Stimulated activated CD4-positive, alpha-beta T cell treated with anti-CD3 and anti-CD28 coated beads, Interleukin-2, amount 100 ng/mL, for 24 hours (primary cell): ENCODE results near the gene SLC39A3.

Source experiments
- DNase-seq, 2 donors: peaks; one replicate each; pipeline ENCODE4 v3.0.0-alpha.2; 2020

Gene SLC39A3

GRCh38 chr19:2744113-2744512, 4.3 kb upstream of the SLC39A3 start:
- DNase-seq, result no peak

DNA sequence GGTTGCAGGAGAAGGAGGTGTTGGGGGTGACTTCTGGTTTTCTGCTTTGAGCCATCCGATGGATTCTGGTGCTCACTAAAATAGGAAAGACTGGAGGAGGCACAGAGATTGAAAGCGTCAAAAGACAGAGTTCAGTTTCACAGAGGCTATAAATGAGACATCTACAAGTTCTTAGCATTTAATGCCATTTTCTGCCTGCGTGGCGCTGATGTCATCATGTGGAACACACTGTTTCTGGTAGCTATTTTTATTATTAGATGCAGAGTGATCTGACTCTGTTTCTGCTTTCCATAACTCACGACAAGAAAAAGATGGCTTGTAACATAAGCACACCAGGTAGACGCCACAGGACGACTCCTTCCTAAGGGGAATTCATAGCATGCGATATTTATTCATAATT, 3.3 kb upstream of the SLC39A3 start:
- DNase-seq, result no peak

DNA sequence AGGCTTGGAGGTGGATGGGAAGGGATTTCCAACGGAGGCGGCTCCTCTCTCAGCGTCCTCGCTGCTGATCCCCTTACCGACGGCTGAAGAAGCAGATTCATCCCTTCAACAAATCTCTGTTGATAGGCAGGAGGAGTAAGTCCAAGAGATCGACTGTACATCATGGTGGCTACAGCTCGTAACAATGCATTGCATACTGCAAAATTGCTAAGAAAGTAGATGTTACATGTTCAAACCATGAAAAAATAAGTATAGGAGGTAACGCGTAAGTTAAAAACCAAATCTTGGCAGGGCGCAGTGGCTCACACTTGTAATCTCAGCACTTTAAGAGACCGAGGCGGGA, 468 bp upstream of the SLC39A3 start:
- DNase-seq, result no peak

GRCh38 chr19:2736550-2737190, 3.1 kb downstream of the SLC39A3 start:
- DNase-seq, result no peak

DNA sequence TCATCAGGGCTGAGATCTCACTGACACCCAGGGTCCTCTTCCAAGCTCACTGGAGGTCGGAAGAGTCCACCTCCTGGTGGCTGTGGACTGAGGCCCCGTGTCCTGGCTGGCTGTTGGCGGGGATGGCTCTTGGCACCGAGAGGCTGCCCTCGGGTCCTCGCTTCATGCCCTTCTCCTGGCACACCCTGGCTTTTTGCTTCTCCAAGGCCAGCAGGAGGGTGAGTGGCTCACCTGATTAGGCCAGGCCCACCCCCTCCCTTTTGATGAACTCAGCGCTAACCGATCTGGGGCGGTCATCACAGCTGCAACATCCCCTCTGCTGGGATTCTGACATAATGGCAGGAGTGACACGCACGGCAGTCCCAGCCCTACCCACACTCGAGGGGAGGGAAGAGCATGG, 4.4 kb downstream of the SLC39A3 start:
- DNase-seq, result no peak

DNA sequence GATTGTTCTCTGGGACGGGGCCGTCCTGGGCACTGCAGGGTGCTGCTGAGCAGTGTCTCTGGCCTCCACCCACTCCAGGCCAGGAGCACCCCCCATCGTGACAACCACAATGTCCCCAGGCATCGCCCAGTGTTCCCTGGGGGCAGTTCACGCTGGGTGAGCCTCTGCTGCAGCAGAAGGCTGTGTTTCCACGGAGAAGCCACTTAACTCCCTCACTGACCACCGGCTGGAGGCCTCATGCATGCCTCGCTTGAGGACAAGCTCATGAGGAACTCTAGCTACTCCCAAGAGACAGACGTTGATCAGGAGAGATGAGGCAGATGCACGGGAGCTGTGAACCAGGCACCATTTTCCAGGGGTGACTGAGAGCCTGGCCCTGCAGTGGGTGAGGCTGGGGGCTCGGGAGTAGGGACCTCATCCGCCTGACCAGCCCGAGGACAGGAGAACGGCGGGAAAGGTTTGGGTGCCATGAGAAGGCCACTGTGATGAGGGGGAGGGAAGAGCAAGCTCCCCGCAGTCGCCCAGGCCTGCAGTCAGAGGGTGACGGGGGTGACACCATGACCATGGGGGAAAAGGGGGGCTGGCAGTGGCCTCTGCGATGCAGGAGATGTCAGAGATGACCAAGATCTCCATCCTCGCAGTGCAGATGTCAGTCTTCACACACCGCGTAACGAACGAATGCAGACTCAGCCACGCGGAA, 5.1 kb downstream of the SLC39A3 start:
- DNase-seq, result no peak

- DNase-seq, result no peak
Measured at GRCh38 chr19:2733930-2734588, 5.8 kb downstream of the SLC39A3 start.

DNA sequence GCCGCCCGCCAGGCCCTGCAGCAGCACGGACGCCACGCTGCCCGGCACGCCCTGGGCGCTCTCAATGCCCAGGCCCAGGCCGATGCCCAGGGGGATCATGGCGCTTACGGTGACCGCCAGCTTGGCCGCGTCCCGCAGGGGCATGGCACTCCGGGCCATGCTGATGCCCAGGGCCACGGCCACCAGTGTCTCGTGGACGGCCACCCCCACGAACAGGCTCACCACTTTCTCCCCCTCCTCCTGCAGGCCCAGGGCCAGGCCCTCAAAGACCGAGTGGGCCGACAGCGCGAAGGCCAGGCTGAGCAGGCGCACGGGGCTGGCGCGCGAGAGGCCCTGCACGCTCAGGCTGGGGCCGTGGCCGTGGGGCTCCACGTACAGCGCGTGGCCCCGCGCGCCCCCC, 6.9 kb downstream of the SLC39A3 start:
- no peak for DNase-seq

DNA sequence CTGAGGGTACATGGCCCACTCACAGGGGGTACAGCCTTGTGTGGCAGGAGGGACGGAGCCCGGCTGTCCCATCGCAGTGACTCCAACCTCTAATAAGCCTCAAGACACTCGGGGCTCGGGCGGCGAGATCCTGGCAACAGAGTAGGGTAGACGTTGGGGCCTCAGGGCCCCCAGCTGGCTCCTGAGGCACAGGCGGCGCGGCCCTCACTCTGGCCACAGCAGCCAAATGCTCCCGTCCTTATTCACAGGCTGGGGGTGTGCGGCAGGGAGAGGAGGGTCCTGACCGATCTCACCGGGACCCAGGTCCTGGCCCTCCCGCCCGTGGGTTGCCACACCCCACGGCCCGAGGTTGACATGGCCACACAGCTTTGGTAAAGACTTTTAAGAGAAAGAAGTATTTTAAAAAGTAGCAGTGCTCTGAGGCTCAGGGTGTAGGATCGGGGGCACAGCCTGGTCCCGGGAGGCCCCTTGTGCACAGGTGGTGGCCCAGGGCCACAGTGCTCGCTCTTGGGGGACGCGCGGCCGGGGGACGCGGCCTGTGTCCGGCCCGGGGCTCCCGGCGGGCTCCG, 7.6 kb downstream of the SLC39A3 start:
- DNase-seq, result no peak

DNA sequence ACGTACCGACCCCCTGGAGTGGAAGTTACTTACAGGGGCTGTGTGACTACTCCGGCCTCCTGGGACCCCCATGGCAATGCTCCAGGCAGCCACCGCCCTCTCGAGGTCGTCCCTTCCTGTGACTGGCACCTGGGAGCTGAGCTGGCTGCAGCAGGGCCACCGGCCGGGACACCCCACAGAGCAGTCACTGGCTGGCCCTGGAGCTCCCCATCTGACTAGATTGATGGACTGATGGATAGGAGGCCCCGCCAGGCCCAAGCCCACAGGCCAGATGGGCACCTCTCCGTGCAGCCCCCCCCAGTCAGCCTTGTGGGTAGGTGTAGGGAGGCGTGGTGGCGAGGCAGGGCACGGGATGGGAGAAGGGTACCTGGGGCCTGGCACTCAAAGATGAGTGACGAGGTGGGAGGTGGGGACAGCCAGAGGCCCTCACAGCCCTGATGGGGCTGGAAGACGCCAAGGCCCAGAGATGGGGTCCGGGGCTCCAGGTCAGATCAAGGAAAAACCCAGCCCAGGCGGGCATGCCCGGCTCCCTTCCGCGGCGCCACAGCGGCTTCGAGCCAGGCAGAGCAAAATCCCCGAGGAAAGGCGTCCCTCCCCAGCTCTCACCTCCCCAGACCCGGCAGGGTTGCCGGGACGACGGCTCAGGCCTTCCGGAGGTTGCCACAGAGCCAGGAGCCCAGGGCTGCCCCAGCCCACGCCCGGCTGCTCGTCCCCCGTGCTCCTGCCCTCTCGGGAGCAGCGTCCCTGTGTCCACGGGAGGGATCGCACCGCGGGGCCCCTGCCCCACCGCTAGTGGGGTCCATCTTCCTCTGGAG, 8.4 kb downstream of the SLC39A3 start:
- no peak for DNase-seq

GRCh38 chr19:2729943-2730818, 9.6 kb downstream of the SLC39A3 start:
- DNase-seq, result no peak

DNA sequence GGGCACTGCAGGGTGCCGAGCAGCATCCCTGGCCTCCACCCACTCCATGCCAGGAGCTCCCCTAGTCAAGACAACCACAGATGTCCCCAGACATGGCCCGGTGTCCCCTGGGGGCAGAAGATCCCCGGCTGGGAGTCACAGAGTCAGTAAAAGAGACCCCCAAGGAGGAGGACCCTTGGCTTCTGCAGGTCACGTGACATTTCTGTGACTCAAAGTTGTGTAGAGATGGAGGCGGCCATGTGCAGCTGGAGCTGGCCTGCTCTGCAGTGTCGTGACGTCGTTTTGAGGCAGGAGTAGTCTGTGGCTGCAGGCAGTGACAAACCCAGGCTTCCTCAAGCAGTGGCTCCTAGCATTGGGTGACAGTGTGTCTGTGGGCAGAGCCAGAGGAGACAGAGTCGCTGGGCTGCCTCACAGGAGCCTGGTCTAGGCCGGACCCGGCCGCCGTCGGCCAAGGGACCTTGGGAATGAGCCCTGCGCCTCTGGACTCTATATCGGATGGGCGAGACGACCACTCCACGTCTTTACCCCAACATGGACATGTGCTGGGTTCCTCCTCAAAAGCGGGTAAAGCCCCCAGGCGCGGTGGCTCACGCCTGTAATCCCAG, 10.9 kb downstream of the SLC39A3 start:
- no peak for DNase-seq

- DNase-seq, result no peak
Measured at GRCh38 chr19:2727640-2727944, 12.2 kb downstream of the SLC39A3 start.

GRCh38 chr19:2726904-2727639, 12.7 kb downstream of the SLC39A3 start:
- DNase-seq, result no peak

GRCh38 chr19:2726160-2726855, 13.5 kb downstream of the SLC39A3 start:
- DNase-seq, result no peak

- DNase-seq, result no peak
Measured at GRCh38 chr19:2724148-2724557, 15.7 kb downstream of the SLC39A3 start.

DNA sequence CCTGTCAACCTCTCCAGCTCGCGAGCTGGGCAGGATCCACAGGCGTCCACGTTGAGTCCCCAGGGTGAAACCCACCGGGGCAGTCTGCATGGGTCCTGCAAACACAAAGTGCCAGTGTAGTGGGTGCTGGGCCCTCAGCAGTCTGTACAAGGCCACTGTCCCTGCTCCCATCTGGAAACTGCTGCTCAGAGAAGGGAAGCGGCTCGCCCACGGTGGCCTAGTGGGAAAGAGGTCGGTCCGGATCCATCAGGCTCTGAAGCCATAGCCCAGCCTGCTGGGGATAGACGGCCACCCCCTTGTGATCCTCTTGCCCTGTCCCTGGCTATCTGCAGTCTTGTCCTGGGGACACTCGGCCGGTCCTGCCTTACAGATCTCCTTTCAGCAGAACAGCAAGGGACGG, 16.1 kb downstream of the SLC39A3 start:
- no peak for DNase-seq

DNA sequence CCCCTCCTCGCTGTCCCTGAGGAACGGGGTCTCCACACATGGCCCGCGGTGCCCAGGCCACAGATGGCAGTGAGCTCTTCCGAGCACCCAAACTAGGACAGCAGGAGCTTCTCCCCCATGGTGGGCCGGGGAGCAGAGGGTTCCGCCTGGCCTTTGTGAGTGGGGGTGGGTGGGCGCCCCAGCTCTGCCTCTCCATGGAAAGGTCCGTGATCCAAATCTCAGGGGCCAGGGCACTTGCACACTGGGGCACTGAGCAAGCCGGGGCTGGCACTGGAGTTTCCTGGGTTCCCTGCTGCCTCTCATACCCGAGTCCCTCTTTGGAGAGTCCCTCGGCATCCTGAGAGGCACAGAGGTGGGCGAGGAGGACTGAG, 16.5 kb downstream of the SLC39A3 start:
- DNase-seq, result no peak

GRCh38 chr19:2722541-2723344, 17.1 kb downstream of the SLC39A3 start:
- DNase-seq, result no peak
